HG03442 (cell line): ENCODE measurements around the gene GDF15.
"Not testable (repeated sequence)": the region's sequence is repeated elsewhere in the genome, so short reads cannot be mapped to it uniquely, and the experiment has no call there.

Experiments
- ATAC-seq: cut with Tn5 transposase; IDR thresholded peaks from one replicate; pipeline ENCODE4 v1.9.1; 2021; ENCODE audit warnings: mild to moderate bottlenecking, moderate library complexity; ENCODE audit not compliant: unreplicated experiment

GDF15 gene, protein sequence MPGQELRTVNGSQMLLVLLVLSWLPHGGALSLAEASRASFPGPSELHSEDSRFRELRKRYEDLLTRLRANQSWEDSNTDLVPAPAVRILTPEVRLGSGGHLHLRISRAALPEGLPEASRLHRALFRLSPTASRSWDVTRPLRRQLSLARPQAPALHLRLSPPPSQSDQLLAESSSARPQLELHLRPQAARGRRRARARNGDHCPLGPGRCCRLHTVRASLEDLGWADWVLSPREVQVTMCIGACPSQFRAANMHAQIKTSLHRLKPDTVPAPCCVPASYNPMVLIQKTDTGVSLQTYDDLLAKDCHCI

DNA sequence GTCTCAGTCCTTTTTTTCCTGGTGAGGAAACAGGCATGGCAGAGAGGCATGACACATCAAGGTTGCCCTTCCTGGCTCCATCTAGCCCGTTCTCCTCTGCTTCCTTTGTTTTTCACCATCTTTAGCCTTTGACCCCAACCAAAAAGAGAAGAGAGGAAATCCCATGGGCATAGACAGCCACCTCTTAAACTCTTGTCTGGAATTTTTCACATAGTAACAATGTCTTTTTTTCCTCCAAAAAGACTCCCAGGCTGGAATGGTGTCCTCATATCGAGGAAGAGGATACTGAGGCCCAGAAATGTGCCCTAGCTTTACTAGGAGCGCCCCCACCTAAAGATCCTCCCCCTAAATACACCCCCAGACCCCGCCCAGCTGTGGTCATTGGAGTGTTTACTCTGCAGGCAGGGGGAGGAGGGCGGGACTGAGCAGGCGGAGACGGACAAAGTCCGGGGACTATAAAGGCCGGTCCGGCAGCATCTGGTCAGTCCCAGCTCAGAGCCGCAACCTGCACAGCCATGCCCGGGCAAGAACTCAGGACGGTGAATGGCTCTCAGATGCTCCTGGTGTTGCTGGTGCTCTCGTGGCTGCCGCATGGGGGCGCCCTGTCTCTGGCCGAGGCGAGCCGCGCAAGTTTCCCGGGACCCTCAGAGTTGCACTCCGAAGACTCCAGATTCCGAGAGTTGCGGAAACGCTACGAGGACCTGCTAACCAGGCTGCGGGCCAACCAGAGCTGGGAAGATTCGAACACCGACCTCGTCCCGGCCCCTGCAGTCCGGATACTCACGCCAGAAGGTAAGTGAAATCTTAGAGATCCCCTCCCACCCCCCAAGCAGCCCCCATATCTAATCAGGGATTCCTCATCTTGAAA, at the start of gene GDF15:
TSS of gene GDF15 (plus strand) at position 484 of the 868 bp plus-strand sequence. CDS start at position 516, 32 bp downstream.
- ATAC-seq, result no peak

DNA sequence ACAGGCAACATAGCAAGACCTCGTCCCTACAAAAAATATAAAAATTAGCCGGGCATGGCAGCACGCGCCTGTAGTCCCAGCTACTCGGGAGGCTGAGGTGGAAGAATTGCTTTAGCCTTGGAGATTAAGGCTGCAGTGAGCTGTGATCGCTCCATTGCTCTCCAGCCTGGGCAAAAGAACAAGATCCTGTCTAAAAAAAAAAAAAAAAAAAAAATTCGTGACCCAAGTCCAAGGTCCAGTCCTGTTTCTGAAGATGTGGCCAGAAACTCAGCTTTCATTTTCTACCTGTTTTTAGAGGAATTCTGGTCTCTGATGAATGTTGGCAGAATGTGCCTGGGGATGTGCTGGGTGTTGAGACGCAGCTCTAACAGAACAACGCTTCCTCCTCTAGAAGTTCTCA, 47.4 kb upstream of the GDF15 start:
- no peak for ATAC-seq

DNA sequence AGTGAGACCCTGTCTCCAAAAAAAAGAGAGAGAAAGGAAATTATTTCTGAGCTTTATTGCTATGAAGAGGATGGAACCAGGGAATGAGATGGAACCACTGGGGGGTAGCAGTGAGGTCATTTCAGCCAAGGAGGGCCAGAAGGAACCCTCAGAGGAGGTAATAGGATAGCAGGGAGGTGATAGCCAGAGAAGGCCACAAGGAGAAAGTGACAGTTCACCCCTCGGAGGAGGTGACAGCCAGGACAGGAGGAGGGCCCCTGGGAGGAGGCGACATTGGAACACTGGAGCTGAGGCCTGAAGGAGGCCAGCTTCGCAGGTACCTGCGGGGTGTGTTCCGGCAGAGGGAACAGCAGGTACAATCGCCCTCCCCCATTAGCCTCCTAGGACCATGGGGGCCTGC, 46.2 kb upstream of the GDF15 start:
- ATAC-seq, result no peak

DNA sequence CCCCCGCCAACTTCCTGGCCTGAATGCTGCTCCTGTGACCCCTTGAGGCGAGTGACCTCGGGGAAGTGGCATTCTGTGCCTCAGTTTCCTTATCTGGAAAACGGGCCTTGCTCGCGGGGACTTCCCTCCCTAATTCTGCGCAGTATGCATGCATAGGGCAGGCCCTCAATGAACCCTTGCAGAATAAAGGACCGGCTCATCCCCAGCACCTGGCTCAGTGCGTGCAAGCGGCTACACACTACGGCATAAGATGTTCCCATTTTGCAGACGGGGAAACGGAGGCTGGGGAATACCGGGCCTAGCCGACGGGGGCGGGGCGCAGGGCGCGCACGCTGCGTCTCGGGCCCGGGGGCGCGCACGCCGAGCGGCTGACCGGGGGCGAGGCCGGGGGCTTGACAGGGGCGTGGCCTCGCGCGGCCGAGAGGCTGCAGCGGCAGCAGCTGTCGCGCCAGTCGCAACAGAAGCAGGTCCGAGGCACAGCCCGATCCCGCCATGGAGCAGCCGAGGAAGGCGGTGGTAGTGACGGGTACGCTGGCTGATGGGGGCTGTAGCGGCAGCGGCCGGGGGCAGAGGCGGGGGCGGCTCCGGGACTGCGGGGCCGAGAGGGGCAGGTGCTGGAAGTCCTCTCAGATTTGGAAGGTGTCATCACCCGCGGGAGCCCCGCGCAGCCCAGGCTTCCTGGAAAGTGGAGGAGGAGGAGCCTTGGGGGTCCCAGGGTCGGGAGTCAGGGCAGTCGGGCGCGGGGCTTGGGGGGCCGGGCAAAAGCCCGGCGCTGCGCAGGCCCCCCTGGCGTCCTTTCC, 45.6 kb upstream of the GDF15 start, which contains the start of gene PGPEP1:
TSS of gene PGPEP1 (plus strand) at position 409 of the 800 bp plus-strand sequence. CDS start at position 493, 84 bp downstream.
- no peak for ATAC-seq

DNA sequence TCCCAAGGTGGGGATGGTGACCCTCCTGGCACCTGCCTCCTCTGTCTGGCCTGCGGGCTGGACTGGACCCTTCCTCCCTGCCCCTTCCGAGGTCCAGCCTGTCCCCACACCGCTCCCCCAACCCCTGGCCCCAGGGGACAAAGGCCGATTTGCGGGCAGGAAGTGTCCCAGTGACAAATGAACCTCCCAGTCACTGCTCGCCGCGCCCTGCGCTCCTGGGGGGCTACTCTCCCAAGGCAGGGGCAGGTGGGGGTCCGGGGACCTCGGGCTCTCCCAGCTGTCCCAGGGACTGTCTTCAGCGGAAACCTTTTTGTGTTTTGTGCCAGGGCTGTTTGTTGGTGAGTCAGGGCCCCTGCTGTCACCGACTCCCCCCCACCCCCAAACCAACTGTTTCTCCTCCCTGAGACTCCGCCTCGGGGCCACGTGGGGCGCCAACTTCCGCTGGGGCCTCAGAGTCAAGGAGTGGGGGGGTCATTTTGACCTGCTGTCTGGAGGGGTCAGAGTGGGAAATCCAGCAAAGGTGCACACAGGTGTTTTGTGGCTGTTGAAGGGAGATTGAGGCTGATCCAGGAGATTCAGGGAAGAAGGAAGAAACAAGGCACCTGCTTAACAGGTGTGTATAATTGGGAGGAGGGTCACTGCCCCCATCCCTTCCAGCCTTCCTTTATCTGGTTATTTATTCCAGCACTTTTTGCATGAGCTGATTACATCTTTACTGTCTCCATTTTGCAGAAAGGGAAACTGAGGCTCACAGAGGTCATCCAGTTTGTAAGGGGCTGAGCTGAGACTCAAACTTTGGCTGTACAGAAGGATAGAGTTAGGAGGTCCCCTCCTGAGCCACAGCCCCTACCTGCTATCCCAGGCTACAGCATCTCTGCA, 44.7 kb upstream of the GDF15 start:
- ATAC-seq, result no peak

DNA sequence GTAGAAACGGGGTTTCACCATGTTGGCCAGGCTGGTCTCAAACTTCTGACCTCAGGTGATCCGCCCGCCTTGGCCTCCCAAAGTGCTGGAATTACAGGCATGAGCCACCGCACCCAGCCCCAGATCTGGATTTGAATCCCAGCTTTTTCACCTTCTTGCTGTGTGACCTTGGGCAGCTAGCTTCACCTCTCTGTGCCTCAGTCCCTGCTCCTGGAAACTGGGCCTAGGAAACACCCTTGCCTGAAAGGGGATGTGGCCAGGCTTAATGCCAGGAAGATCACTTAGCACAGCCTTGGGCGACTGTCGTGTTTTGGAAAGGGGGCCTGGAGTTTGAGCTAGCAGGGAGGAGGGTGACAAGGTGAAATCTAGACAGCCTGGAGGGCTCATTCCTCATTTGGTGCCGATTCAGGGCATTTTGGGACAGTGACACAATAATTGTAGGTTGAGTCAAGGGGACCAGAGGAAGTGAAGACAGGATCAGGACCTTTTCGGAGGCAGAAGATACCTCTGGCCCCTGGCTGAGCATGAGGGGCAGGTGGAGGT, 43.8 kb upstream of the GDF15 start:
- ATAC-seq, result no peak

DNA sequence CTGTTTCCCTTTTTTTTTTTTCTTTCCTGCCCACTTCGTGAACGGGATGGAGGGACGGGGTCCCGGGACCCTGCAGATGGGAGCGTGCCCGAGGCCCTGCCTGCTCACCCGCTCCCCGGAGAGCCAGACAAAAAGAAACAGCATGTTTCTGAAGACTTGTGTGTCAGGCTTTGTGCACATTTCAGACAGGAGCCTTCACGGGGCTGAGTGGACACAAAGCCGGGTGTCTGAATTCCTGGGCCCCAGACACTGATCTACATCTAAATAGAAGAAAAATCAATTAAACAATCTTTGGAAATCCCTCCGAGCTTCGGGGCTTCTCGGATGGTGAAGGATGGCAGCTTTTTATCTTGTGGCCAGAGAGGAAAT, 41.4 kb upstream of the GDF15 start:
- ATAC-seq, result no peak

DNA sequence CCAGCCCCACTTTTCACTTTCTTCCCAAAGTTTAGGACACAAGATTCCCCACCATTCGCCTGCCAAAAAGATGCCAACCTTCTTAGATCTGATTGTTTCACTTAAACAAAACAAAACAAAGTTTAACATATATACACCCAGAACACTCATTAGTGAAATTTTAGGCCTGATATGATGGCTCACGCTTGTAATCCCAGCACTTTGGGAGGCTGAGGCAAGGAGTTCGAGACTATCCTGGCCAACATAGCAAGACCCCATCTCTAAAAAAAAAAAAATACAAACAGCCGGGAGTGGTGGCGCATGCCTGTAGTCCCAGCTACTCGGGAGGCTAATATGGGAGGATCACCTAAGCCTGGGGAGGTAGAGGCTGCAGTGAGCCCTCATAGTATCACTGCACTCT, 40.7 kb upstream of the GDF15 start:
- no peak for ATAC-seq

DNA sequence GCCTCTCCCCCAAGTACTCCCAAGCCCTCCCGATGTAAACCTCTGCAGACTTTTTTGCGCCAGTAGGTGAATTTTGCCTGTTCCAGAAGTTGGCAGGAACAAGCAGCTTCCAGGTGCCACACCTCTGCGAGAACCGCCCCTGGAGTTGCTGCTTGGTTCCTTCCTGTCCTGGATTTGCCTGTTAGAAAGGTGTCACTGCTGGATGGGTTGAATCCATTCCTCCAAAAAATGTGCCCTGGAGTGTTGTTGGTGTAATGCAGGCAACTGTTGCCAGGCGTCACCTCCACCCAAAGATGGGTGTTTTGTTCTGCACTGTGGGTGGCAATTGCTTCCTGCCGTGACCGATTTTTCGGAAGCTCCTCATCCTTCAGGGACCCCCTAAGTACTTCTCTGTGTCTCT, 39.9 kb upstream of the GDF15 start:
- no peak for ATAC-seq

DNA sequence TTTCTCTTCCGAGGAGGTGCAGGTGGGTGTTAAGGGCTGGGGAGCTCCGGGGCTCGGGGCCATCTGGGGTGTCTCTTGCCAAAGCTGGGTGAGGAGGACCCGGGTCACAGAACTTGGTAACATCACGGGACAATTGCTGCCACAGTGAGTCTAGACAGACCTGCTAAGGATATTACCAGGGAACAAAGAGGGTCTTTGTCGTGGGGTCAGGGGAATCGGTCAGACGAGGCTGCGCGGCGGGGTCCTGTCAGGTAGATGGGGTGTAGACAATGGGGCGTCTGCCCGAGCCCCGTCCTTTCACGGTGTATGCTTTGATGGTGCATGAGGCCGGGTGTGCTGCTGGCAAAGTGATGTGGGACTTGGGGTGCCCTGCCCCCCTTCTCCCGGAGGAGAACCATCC, 37.8 kb upstream of the GDF15 start:
- ATAC-seq, result no peak

DNA sequence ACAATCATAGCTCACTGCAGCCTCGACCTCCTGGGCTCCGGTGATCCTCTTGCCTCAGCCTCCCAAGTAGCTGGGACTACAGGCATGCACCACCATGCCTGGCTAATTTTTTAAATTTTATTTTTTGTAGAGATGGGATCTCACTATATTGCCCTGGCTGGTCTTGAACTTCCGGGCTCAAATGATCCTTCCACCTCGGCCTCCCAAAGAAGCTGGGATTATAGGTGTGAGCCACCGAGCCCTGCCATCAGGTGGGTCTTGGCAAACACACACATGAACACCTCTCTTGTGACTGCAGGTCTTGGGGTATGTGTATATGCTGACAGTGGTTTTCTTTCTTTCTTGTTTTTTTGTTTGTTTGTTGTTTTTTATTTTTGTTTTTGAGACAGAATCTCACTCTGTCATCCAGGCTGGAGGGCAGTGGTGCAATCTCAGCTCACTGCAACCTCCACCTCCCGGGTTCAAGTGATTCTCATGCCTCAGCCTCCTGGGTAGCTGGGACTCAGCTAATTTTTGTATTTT, 37.1 kb upstream of the GDF15 start:
- ATAC-seq, result not testable (repeated sequence)

DNA sequence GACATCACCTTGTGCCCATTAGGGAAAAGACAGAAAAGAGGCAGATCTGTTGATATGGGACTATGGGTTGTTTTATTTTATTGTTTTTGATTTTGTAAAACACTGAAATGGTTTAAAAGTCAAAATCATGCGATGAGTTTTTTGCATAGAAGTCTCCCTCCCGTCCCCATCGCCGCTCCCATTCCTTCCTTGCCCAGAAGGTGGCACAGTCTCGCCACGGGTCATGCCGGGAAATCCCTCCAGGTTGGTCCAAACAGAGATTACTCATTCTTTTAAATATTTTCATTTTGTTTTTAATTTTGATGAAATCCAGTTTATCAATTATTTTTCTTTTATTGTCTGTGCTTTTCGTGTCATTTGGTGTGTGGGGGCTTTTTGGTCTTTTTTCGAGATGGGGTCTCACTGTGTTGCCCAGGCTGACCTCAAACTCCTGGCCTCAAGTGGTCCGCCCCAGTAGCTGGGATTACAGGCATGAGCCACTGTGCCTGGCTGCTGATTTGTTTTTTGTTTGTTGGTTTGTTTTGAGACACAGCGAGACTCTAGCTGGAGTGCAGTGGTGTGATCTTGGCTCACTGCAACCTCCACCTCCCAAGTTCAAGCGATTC, 36.3 kb upstream of the GDF15 start:
- no peak for ATAC-seq

DNA sequence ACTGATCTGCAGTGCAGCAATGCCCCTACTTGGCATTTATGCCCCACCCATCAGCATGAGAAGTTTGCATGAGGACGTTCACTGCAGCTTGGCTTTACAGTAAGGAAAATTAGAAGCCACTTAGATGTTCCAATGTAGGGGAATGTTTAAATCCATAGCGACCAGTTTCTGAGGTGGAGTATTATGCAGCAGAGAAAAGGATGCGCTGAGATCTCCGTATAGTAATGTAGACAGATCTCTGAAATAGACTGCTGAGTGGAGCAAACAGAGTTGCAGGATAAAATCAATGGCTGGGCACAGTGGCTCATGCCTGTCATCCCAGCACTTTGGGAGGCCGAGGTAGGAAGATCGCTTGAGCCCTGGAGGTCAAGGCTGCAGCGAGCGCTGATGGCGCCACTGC, 35.5 kb upstream of the GDF15 start:
- ATAC-seq, result no peak

DNA sequence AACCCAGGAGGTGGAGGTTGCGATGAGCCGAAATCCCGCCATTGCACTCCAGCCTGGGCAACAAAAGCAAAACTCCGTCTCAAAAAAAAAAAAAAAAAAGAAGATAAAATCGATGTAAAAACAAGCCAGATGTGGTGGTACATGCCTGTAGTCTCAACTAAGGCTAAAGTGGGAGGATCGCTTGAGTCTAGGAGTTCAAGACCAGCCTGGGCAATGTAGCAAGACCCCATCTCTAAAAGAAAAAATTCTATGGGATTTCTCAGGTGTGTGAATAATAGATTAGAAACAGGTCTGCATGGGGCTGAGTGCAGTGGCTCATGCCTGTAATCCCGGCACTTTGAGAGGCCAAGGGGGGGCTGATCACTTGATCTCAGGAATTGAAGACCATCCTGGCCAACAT, 34.4 kb upstream of the GDF15 start:
- ATAC-seq, result no peak

DNA sequence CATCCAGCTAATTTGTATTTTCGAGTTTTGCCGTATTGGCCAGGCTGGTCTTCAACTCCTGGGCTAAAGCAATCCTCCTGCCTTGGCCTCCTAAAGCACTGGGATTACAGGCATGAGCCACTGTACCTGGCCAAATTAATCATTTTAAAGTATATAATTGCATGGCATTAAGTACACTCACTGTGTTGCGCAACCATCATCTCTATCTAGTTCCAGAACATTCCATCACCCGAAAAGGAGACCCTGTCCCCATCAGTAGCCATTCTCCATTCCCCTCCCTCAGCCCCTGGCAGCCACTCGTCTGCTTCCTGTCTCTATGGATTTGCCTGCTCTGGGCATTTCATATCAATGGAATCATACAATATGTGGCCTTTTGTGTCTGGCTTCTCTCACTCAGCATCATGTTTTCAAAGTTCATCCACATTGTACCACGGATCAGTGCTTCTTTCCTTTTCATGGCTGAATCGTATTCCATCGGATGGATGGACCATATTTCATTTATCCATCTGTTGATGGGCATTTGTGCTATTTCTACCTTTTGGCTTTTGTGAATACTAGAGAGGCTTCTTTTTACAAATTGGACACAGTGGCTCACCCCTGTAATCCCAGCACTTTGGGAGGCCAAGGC, 32.5 kb upstream of the GDF15 start:
- ATAC-seq, result no peak

DNA sequence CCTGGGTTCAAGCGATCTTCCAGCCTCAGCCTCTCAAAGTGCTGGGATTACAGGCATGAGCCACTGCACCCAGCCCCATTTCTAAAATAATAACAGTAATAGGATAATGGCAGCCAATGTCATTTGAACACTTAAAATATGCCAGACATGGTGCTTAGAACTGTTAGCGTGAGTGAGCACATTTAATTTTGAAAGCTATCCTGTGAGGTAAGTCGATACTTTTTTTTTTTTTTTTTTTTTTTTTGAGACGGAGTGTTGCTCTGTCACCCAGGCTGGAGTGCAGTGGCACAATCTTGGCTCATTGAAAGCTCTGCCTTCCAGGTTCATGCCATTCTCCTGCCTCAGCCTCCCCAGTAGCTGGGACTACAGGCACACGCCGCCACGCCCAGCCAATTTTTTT, 31.2 kb upstream of the GDF15 start:
- ATAC-seq, result not testable (repeated sequence)

DNA sequence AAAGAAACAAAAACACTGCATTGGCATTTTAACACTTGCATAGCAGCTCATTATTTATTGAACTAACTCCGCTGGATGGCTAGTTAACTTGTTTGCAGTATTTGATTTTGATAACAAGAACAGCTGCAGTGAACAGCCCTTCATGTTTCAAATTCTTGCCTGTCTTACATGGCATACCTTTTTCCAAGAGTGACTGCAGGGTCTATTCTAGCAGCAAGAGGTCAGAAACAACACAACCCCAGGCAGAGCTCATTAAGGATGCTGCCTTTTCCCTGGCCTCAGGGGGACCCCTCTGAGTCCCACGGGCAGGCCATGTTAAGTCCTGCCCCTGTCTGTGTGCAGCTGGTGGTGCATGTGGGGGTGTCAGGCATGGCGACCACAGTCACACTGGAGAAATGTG, 28.9 kb upstream of the GDF15 start:
- no peak for ATAC-seq

DNA sequence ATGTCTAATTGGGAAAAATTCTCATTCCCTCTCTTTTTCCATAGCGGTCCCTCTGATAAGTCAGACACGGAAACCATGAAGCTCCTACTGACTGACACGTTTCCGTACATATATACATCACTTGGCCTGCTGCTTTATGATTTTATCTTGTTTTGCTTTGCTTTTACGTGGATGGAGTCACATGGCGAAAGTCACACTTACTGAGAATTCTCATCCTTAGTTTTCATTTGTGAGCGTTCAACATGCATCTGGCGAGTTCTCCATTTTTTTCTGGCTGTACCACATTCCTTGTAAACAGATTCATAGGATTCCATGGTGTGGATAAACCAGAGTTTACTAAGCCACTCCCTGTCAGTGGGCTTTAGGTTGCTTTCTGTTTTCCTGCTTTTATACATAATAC, 24.3 kb upstream of the GDF15 start:
- no peak for ATAC-seq

DNA sequence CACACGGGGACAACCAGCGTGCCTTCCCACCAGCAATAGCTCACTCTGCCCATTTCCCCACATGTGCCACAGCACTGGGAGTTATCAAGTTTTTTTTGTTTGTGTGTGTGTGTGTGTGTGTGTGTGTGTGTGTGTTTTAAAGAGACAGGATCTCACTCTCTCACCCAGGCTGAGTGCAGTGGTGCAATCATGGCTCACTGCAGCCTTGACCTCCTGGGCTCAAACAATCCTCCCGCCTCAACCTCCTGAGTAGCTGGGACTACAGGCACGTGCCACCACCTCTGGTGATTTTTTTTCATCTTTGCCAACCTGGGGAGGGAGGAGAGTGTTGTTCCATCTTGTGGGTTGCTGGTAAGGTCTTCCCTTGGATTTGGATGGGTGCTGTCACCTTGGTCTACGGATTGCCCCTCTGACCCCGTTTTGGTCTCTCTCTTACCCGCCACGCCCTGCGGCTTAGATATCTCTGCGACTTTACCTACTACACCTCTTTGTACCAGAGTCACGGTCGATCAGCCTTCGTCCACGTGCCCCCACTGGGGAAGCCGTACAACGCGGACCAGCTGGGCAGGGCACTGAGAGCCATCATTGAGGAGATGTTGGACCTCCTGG, 22.9 kb upstream of the GDF15 start:
- ATAC-seq, result no peak
